Activated CD8-positive, alpha-beta memory T cell treated with anti-CD3 and anti-CD28 coated beads, Interleukin-2, amount 50 U/mL, for 4 hours (primary cell): ENCODE results near the gene ABR.

Experiments used
- DNase-seq: peaks from one replicate; pipeline ENCODE4 v3.0.0-alpha.2; 2020

ABR gene

DNA sequence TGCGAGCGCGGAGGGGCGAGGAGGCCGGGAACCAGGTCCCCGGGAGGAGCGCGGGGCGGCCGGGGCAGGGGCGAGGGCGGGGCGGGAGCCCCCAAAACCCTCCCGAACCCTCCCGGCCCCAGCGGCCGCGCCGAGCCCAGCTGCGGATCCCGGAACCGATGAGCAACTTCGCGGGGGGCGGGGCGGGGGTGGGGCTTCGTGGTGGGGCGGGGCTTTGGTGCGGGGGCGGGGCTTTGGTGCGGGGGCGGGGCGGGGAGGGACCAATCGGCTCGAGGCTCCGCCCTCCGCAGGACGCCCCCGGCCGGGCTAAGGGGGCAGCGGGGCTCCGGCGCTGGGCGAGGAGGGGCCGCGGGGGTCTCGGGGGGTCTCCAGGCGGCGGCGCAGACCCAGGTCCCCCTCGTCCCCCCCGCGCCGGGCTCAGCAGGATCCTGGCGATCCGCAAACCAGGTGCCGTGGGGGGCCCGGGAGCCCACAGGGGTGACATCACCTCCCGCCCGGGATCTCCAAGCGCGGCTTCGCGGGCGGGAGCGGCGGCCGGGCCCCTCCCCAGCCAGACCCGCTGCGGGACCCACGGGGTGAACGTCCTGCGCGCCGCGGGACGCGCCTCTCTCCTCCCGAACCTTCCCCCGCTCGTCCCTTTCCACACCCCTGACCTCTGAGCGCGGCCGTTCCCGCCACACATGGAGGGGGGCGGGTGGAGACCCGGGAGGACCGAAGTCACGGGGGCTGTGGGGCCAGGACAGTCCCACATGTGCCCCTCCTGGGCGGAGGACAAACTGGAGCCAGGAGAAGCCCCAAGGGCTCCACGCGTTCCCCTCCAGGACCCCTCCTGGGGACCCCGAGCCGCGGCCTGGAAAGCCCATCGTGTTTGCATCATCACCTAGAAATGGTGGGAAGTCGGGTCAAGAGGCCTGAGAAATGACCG, at the start of gene ABR:
Gene ABR (minus strand): TSS at position 164 of the 925 bp plus-strand sequence. CDS start 254 bp downstream, outside the sequence.
- DNase-seq: peak; percentile 64

DNA sequence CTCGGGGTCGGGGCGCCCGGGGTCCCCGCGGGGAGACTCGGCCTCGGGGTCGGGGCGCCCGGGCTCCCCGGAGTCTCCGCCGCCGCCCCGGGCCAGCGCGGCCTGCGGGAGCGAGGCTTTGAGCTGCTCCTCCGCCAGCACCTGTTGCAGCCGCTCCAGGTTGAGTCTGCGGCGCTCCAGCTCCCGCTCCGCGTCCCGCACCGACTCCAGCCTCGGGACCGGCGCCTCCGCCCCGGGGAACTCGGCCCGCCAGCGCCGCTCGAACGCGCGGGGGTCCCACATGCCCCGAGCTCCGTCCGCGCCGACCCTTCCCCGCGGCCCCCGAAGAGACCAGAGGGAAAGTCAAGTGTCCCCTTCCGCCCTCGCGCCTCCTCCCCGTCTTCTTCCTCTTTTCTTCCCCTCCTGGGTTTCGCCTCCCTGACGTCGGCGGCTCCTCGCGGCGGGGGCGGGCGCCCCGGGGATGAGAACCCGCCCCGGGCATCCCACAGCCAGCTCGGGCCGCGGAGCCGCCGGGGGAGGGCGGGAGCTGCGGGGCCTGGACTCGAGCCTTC, 49.6 kb upstream of the ABR start:
- peak; percentile 45 for DNase-seq

DNA sequence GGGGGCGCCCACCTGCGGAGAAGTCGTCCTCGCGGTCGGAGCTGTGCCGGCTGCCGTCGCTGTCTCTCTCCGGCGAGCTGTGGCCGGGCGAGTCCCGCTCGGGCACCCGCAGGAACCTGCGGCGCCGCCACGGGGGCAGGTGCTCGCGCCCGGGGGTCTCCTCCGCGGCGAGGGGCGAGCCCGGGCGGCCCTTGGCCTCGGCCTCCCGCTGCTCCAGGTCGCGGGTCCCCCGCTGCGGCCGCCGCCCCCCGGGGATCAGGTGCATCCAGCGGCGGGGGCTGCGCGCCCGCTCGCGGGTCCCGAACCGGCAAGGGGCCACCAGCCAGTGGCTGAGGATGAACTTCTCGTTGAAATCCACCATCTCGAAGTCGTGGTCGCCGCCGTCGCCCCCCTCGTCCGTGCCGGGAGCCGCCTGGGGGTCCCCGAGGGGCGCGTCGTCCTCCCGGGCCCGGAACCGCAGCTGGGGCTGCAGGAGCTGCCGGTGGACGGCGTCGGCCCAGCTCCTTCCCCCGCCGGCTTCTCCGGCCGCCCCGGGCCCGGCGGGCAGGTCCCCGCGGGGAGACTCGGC, 49.1 kb upstream of the ABR start:
- DNase-seq: peak; percentile 17

DNA sequence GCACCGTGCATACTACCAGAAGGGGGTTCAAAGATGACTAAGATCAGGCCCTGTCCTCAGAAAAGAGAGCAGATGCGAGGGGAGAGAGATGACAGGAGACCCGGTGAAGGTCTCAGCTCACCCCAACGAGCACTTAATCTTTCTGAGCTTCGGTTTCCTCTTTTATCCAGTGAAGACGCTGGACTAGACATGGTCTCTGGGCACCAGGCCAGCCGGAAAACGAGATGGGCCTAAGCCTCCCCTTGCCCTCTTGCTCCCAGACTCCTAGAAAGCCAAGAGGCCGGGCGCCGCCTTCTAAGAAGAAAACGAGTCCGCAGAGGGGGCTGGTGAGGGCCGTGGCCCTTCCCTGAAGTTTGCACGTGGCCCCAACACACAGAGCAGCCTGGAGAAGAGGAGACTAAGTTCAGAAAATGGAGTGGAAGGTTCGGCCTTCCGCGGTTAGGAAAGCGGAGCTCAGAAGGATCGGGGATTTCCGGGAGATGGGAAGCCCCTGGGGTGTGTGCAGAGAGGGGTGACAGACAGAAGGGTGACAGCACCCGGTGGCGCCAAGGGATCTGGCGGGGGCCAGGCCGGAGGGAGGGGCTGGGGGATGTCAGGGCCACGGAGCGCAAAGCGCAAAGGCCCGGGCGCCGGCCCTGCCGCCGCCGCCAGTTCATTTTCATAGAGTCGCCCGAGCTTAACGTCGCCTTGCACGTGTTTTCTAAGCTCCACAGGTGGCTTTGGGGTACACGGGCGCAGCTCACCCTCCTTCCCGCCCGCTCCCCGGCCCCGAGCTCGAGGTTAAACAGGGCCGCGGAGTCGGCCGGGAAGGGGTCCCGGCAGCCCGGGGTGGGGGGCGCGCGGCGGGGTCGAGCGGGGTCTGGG, 48.4 kb upstream of the ABR start:
- peak; percentile 38 for DNase-seq

DNA sequence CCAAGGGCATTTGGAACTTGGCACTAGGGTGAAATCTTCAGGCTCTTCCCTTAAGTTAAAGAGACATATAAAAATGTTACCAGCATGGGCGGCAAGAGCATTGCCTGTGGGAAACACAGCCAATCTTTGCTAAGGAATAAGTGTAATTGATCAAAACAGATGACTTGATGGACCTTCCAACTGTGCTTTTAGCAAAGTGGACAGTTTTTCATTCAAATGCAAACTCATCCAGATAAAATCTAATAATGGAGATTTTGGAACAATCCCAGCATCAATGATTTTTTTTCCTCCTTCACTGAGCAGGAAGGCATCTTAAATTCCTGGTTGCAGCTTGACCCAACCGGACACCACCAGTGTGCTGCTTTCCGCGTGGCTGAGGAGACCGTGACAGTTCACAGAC, 47.6 kb upstream of the ABR start:
- no peak for DNase-seq

DNA sequence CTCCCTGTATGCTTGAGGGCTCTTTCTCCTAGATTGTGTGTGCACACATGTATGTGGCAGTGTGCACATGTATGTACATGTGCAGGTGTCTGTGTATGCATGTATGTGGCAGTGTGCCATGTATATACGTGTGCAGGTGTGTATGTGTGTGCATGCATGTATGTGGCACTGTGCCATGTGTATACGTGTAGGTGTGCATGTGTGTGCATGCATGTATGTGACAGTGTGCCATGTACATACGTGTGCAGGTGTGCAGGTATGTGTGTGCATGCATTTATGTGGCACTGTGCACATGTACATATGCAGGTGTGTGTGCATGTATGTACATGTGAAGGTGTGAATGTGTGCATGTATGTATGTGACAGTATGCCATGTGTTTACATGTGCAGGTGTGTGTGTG, 46.5 kb upstream of the ABR start:
- no peak for DNase-seq

DNA sequence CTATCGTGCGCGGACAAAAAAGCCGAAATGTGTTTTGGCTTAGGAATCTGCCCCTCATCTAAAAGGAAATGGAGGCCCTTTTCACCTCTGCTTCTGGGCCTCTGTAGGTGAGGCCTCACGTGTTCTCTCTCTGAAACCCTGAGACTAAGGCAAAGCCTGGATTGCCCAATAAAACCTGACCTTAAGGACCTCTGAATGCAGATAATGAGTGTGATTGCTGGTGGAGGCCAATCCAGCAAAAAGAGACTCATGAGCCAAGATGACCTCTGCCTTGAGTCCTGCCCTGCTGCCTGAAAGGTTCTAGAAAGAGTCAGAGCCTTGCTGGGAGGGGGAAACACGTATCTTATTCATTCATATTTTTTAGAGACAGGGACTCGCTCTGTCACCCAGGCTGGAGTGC, 44.5 kb upstream of the ABR start:
- no peak for DNase-seq

DNA sequence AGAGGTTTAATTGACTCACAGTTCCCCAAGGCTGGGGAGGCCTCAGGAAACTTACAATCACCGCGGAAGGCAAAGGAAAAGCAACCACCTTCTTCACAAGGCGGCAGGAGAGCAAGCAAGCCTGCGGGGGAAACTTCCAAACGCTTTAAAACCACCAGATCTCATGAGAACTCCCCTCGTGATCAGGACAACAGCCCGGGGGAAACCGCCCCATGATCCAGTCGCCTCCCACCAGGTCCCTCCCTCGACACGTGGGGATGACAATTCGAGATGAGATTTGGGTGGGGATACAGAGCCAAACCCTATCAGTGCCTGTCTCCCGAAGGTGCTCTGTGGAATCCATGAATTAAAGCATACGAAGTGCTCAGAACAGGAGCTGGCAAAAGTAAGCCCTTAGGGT, 43.9 kb upstream of the ABR start:
- no peak for DNase-seq

DNA sequence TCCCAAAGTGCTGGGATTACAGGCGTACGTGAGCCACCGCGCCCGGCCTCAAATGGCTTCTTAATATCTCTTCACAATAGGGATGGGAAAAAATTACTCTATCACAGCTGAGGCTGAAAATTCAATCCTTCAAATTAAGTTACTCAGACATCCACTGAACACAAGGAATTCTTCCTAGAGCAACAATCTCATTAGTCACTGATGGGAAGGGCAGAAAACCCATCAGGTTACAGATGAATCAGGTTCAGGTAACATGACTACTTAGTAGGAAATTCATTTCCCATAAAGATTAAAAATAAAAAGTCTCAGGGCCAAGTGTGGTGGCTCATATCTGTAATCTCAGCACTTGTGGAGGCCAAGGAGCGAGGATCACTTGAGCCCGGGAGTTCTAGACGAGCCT, 42.5 kb upstream of the ABR start:
- DNase-seq: no peak

DNA sequence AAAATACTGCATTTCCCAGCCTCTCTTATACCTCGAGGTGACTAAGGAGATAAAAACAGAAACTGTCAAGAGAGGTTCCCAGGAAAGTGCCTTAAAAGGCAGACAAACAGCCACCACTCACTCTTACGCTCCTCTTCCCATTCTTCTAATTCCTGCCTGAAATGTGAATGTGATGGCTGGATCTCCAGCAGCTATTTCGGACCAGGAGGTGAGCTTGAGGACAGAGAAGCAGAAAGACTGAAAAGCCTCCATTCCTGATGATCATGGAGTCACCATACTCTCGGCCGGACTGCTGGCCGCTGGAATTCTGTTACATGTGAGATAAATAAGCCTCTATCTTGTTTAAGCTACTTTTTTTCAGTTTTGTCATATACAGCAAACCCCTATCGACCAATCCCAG, 41.4 kb upstream of the ABR start:
- no peak for DNase-seq

DNA sequence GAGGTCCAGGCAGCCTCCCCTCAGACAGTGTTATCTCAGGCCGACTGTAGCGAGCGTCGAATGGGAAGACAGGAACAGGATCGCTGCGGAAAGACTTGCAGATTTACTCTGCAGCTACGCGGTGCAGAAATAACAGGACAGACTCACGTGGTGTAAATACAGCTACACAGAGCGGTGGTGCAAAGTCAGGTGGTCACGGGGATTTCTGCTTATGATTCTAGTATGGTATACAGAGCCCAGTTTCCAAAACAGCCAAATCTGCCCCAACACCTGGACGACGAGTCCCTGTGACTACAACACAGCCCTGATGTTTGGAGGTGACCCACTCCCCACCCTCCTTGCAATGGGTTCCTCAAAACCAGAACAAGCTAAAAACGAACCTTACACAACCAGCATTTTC, 40.6 kb upstream of the ABR start:
- no peak for DNase-seq

DNA sequence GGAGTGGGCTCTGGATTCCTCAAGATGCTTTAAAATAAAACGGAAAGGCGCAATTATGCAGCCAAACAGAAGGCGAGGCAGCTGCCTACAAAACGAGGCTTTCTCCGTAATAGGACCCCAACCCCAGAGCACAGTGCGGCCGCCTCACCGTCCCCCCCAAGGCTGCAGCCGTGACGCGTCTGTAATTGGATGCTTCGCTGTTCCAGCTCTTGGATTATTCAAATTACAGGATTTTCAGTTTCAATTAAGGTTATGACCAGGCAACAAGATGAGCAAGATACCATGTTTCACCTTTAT, 37.3 kb upstream of the ABR start:
- no peak for DNase-seq

DNA sequence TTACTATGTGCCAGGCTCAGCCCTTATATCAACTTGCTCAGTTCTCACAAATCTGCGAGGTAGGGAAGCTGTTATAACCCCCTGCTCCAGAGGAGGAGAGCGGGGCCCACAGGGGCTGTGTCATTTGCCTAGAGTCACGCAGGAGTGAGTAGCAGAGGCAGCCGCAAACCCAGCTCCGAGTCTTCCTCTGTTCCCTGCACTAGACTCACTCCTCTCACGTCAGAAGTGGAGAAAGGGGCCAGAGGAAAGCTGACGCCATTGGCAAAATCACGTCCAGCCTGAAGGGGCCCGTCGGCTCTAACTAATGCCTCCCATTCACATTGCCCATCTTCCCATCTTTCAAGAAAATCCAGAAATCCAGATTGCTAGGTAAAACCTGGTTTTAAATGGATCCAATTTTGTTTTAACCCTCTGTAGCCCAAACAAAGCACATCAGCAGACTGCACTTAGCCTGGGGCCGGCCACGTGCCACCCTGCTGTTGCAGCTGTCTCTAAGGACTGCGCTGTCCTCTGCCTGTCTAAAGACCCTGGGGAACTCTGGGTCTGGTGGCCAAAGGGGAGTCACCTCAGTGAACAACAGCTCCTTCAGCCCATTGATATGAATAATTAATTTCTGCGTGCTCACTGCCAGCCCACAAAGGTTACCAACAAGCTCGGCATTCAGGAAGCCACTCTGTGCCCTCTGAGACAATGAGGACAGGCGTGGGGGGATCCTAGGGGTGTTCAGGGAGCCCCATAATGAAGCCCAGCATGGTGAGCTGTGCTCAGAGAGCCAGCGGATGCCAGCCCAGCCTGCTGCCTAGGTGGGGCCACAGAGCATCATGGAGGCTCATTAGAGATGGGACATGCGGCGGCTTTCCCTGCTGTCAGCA, 36.7 kb upstream of the ABR start:
- DNase-seq: no peak

DNA sequence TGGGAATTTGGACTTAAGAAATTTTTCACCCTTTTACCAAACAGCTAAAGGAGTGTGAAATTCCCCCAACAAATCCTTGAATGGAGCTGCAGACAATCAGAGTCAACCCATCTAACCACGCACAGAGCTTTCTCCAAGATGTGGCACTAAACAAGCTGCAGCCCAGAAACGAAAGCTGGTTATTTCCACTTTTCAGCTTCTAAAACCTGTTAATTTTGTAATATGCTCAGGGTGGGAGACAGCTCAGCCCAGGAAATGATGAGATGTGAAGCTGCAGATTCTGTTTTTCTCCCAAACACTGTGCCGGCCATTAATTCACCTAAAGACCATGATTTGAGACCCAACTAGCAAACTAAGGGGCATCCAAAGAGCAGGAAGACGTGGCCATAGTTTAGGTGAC, 33.2 kb upstream of the ABR start:
- no peak for DNase-seq

DNA sequence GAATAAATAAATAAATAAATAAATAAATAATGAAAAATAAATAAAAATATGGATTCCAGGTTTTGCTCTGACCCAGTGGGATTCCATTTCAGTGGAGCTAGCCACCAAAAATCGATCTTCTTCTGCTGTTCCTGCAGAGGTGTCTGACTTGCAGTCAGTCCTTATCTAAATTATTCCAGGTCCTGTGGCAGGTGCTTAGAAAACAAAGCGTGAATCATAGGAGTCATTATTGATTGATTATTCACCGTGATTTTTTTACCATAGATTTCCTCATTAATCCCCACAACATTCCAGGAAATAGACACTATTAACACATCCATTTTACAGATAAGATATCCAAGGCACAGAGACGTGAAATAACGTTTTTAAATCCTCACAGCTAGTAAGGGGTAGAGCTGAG, 31.5 kb upstream of the ABR start:
- DNase-seq: no peak

DNA sequence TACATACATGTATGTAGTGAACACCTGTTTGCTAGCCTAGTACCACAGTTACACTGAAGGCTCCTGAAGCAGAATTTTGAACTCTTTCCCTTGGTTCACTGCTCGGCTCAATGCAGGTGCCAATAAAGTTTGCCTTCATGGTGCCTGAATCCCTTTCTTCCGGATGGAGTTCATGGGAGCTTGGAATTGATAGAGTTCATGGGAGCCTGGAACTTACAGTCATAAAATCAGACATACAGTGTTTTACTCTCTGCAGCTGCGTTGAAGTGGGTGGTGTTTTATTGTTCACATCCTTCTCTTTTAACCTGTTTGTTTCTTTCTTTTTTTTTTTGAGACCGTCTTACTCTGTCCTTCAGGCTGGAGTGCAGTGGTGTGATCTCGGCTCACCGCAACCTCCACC, 29.2 kb upstream of the ABR start:
- DNase-seq: no peak

DNA sequence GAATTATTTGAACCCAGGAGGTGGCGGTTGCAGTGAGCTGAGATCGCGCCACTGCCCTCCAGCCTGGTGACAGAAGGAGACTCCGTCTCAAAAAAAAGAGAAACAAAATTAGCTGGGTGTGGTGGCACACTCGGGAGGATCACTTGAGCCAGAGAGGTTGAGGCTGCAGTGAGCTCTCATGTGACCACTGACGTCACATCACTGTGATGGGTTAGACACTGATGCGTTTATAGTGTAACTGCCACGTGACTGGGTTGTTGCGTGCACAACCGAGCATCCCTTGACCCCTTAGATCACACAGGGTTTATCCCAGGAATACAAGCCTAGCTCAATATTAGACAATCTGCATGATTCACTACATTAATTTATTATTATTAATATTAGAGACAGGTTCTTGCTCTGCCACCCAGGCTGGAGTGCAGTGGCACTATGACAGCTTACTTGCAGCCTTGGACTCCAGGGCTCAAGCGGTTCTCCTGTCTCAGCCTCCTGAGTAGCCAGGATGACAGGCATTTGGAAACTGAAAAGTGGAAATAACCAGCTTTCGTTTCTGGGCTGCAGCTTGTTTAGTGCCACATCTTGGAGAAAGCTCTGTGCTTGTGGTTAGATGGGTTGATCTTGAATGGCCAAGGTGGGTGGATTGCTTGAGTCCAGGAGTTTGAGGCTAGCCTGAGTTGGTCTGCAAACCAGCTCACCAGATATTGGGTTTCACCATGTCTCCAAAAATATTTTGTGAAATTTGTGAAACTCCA, 26.4 kb upstream of the ABR start:
- DNase-seq: no peak

DNA sequence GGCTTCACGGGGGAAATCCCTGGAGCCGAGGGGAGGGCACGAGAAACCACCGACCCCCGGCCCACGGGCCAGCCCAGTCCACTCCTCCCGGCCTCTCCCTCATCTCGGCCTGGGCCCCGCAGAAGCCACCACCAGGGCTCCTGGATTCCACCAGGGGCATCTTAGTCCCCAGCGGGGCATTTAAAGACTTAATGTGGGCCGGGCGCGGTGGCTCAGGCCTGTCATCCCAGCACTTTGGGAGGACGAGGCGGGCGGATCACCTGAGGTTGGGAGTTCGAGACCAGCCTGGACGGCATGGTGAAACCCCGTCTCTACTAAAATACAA, 24.1 kb upstream of the ABR start:
- DNase-seq: no peak

DNA sequence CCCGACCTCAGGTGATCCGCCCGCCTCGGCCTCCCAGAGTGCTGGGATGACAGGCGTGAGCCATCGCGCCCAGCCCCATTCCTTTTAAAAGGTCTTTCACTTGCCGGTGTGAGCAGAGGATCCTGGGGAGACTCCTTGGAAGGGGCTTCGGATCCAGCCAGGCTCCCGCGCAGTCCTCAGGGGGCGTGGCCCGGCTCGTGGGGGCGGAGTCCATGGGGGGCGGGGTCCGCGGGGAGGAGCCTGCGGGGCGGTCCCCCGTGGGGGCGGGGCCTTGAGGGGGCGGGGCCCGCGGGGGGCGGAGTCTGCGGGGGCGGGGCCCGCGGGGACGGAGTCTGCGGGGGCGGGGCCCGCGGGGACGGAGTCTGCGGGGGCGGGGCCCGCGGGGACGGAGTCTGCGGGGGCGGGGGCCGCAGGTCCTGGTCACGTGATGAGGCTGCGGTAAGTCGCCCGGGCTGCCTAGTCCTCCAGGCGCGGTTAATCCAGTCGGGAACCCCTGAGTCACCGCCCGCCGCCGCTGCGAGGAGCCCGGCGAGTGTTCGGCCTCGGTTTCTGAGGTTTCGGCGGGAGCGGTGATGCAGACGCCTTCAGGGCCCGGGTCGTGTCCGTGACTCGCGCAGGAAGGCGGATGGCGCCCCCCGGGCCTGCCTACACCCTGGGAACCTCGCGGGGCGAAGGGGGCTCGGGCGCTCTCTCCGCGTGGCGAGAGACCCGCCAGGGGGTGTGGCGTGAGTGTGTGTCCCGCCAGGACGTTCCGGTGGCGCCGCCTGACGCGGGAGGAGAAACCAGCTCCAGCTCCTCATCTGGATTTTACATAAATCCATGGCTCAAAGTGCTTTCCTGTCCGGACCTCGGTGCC, 23.6 kb upstream of the ABR start:
- DNase-seq: peak; percentile 43

DNA sequence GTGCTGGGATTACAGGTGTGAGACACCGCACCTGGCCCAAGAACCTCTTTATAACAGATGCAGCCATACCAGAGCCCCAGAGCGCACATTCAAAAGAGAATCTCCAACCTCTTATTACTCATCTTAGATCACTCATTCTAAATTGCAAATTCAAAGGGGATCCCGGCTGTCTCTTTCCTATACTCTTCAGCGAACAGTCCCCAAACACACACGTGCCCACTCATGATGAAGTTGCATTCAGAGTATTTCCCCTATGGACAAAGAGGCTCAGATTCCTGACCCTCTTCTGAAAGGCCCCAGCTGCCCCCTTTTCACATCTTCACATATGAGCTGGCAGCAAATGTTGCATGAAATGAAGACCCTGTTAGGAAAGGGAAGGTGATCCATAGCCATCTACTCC, 22.5 kb upstream of the ABR start:
- no peak for DNase-seq

DNA sequence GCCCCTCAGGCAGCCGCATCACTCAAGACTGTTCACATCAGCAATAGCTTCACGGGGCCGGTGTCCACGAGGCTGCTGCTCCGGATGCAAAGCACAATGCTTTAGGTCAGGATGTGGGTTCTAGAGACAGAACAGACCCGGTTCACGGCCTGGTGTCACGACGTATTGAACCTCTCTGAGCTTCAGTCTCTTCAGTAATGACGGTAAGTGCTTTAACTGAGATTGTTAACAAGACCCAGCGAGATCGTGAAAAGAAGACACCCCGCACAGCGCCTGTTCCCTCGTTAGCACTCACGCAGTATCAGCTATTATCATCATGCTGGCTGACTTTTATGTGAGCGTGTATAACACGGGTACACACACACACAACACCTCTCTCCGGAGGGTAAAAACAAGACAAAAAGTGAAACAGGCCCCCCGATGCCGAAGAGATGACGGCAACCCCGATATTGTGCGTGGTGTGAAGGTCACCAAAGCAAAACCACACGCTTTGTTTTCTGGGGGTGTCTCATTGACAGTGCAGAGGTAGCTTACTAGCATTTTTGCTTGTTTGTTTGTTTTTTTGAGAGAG, 21.4 kb upstream of the ABR start:
- peak; percentile 53 for DNase-seq
